NCI-H187 treated with DMSO at 0.1 percent for 48 hours (cell line): Measurements from ENCODE around the gene LIPT1.
"Not testable (repeated sequence)": the region's sequence is repeated elsewhere in the genome, so short reads cannot be mapped to it uniquely, and the experiment has no call there.

ENCODE experiments used
- DNase-seq: peaks from one replicate; lab custom pipeline; 2025; lab: John Stamatoyannopoulos, UW

Gene LIPT1

DNA sequence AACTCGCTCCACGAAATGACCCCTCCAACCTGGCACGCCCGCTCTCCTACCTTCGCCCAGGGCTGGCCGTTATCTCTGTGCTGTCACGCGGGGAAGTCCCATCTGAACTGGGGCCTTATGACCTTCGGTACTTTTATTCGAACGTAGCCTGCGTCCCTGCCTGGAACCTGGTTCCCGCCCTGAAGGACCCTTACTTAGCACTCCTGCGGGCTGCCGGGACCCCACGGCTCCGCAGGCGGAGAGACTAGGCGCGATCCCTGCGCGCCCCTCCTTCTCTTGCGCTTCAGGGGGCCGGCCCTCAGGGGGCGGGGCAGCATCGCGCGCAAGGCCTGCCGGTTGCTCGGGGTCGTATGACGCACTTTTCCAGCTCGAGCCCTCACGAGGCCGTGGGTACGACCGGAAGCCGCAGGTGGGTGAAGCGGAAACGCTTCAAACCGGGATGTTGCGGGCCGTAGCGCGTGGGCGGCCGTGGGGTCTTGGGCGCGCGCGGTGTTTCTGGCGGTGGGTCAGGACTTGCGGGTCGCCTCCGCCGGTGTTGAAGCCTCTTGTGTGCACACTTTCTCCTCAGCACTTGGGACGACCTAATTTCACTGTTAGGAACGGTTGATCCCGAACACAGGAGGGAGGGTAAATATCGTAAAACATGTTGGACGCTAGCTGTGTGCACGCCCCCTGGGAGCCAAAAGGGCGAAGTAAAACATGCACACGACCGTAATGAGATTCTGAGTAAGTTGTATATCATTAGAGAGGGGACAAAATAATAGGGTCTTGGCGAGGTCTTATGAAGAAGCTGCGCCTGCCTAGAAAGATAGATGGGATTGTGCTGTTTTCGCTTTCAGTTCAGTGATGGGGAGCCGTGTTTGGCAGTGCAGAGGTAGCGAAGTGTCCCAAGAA, at the start of gene LIPT1, which contains the start of gene TSGA10:
Gene LIPT1 (plus strand): TSS at position 325 of the 894 bp plus-strand sequence. CDS start 6,991 bp downstream, outside the sequence.
Gene TSGA10 (minus strand): TSS at position 300 of the 894 bp plus-strand sequence. CDS start 45,503 bp downstream, outside the sequence.
- peak; percentile 31 for DNase-seq

DNA sequence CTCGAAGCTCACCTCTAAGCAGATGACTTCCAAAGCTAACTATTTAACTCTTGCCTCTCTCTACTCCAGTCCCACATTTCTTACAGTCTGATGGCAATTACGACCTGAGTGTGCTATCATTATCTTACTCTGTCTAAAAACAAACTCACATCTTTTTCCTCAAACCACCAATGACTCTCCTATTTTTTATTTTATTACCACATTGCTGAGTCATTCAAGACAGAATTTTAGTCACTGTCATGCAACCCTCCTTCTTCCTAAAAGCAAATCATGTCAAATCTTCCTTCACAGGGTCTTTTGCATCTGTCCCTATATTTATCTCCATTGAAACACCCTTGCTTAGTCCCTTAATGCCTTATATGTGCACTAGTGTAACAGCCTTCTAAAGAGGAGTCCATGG, 47.9 kb upstream of the LIPT1 start:
- no peak for DNase-seq

DNA sequence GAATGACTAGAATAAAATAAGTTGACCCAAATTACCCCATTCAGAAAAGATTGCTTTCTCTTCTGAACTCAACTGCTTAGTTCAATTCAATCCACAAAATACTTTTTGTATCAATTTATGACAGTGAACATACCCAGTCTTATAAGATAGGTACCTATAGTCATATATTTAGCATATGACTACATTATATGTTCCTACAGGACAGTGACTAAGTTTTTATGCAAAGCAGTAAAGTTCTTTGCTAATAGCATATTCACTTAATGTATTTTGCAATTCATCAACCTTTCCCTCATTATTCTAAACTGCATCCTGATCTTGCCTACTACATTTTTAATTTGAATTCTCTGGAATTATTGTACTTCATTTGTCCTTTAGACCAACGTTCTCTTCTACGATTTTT, 43.5 kb upstream of the LIPT1 start:
- DNase-seq, result no peak

DNA sequence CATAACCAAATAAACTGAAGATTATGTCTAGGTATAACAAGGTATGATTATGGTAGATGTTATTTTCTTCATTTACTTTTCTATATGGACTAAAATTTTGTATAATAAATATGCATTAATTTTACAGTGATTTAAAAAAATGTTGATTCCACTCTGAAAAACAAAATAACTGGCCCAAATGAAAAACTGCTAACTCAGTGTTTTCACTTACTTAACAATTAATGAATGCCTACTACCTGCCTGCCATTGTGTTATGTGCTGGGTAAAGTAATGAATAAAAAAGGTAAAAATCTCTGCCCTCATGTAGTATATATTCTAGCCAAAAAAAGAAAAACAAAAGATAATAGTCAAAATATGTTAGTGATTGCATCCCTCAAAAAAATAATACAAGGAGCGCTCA, 42.8 kb upstream of the LIPT1 start:
- no peak for DNase-seq

DNA sequence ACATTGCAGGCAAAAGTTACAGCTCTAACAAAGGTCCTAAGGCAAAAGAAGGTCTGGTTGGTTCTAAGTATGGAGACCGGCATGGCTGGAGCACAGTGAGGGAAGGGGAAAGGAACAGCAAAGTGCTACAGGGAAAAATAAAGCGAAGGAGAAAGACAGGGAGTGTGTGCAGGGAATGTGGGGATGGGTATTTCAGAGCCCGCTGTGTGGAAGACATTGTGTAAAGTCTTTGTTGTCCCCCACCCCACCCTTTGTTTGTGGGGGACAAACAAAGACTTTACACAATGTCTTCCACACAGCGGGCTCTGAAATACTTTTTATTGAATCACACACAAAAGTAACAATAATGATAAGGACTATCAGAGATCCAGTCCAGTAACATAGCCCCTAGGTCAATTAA, 42.1 kb upstream of the LIPT1 start:
- no peak for DNase-seq

DNA sequence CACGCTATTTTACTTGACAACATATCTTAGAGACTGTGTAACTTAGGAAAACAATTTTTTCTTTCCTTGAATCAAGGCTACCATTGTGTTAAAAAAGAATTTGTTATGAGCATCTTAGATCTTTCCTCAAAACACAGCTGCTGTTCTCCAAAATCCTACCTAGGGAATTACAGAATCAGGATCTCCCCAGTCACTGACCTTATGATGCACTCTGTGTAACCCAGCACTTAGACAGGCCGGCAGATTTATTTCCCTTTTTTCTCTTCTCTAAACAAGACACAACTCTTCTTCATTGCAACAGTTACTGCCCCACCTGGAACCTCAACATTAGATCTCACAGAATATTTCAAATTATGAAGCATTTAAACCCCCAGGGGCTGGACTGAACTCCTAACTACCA, 26.8 kb upstream of the LIPT1 start:
- DNase-seq, result no peak

DNA sequence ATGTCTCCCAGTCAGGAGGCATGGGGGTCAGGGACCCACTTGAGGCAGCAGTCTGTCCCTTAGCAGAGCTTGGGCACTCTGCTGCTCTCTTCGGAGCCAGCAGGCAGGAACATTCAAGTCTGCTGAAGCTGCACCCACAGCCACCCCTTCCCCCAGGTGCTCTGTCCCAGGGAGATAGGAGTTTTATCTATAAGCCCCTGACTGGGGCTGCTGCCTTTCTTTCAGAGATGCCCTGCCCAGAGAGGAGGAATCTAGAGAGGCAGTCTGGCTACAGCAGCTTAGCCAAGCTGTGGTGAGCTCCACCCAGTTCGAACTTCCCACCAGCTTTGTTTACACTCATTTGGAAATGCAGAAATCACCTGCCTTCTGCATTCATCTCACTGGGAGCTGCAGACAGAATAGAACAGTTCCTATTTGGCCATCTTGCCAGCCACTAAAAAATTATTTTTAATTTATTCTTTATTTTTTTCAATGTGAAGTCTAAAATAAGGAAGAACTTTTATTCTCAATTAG, 19.7 kb upstream of the LIPT1 start:
- DNase-seq, result not testable (repeated sequence)

DNA sequence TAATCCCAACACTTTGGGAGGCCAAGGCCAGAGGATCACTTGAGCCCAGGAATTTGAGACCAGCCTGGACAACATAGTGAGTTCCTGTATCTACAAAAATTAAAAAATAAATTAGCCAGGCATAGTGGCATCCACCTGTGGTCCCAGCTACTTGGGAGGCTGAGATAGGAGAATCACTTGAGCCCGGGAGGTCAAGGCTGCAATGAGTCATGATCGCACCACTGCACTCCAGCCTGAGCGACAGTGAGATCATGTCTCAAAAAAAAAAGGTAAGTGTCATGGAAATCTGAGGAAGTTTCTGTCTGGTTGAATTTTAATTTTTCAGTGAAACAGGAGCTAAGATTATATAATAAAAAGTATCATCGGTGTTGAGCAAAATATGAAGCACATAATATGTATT, 15.8 kb upstream of the LIPT1 start:
- no peak for DNase-seq

DNA sequence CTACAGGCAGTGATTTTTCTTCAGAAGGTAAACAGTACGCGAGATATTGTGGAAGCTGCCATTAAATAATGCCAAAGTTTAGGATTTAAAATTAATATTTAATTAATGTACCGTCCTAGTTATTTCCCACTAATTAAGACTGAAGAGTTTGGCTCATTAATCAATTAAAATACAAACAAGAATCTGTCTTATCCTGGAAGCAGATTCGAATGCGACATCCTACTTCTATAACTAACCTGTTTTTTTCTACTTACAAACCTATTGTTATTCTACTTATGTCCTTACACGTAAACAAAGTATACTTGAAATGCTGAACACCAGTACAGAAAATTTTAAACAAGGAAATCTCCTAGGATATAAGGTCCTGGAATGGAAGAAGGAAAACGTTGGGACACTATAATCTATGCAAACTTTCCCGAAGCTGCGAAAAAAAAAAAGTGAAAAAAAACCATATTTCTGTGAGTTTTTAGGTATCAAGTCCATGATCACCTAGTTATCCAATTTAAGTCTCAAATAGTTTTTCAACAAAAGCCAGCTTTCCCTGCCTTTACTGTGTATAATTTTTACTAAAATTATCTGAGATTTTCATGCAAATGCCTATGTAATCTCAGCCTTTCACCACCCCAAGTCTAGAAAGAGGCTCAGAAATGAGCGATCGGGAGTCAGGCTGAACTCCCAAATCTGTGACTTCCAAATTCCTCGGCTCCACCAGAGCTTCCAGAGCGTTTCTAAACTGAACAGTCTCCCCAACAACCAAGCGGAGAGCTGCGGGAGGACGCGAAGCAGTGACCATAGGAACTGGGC, 14.5 kb upstream of the LIPT1 start:
- no peak for DNase-seq

DNA sequence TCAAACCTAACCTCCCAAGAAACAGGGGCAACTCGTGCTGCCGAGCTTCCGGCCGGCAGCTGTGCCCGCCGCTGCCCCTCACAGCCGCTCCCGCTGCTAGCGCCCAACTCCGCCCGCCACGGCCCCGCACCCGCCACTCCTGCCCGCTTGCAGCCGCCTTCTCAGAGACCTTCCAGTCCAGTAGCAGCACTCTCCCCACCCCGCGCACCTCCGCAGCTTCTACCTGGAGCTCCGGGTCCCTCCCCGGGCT, 14.0 kb upstream of the LIPT1 start:
- DNase-seq, result no peak

DNA sequence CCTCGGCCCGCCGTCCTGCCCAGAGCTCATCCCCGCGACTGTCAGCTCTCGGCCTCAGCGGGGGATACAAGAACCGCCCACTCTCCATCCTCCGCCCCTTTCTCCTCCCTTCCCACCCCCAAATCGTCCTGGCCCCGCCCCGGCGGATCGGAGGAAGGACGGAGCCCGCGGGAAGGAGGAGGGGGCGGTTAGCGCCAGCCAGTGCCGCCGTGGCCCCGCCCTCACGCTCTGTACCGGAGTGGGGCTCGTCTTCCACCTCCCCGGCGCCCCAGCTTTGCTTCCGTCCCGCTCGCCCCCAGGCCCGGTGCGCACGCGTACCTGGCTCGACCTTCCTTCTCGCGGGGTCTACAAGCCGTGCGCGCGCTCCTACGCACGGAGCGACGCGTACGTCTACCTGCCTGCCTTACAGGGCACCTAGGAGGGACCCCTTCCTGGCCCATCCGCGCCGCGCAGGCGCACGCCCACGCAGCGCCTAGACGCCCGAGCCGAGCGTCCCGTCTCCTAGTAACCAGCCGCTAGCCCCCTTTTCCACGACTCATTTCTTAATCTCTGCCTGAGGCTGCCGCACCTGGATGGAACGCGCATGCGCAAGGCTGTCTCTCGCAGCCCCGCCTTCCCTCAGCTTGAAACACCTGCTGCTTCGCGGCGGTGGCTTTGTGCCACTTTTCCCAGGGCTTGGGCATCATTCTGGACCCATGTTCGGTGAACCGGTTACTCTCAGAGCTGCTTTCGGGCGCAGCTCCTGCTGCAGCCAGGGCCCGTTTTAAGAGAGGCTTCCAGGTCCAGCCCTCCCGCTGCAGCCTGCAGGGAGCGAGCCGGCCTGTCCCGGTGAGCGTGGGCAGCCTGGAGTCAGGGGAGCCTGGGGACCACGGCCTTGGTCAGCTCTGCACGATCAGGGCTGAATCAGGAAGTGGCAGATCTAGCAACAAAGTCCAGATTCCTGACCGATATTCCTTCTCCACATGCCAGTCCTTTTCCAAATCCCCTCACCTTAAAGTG, 13.4 kb upstream of the LIPT1 start, which contains the start of gene C2orf15:
Gene C2orf15 (plus strand): TSS at position 598 of the 999 bp plus-strand sequence. CDS start 8,852 bp downstream, outside the sequence.
- DNase-seq, result peak; percentile 90

DNA sequence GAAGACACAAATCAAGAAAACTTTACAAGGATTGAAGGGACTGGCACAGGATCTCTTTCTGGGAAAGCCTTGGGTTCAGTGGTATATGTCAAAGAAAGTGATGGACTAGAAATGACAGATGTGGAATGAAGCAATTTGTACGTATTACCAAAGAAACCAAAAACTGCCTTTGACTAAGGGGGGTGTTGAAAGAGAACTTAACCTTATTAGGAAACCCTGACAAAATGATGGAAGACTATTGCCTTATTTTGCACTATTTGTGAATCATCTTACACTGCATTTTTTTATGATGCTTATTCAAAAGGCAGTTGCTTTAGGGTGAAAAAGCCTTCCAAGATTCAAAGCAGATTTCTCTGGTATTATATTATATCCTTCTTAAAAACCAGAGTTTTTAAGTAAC, 4.1 kb upstream of the LIPT1 start:
- no peak for DNase-seq

DNA sequence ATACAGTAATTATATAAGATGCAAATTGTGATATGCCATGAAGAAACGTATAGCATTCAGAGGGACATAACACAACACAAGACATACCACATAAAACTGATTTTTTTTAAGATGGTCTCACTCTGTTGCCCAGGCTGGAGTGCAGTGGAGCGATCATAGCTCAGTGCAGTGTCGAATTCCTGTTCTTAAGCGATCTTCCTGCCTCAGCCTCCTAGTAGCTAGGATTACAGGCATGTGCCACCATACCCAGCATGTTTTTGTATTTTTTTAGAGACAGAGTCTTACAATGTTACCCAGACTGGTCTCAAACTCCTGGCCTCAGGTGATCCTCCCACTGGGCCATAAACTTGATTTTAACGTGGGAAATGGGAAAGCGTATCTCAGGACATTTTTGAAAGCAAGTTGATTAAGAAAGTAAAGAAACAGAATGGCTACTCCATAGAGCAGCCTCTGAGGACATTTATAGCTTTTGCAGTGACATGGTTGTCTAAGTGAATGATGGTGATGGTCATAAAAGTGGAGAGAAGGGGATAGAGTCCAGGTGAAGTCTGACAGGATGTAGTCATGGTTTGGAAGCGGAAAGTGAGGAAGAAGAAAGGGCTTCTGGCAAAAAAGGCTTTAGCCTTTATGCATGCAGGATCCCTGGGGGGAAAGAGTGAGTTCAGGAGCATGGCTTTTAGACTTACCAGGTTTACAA, 2.4 kb upstream of the LIPT1 start:
- DNase-seq, result no peak

DNA sequence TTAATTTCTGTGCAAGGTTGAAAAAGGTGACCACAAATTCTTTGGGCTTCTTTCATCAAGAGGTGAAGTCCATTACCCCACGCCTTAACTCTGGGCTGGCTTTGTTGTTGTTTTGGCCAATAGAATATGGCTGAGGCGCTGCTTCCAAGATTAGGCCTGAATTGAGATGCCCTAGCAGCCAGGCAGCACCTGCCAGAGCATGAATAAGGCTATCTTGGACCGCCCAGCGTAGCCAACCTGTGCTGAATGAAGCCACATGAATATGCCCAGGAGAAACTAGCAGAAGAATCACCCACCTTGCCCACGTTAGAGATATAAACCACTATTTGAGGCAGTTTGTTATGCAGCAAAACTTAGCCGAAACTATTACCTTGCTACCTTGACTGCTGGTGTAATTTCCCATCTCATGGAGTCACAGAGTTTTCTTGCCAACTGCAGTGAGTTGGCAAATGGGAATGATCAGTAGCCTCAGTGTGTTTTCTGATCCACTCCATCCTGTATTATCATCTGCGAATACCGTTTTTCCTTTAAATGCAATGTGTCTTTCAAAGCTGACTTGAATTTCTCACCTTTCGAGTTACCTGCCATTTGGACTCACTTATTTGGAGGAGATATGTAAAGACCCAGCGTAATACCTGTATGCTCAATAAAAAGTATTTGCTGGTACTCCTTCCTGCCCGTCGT, 704 bp upstream of the LIPT1 start:
- no peak for DNase-seq

DNA sequence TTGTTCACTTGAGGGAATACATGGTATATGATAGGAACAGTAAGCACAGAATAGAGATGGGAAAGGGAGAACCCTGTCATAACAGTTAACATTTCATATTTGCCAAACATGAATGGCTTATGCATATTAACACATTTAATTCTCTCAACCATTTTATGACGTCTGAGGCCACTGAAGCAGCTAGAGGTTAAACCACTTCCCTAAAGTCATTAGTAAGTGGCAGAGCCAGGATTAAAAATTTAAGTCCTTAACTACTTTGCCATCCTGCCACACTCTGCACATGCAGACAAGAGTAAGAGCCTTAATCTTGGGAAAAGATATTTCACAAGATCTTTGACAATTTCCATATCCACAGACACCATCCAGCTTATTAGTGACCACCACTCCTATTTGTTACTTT, 2.1 kb downstream of the LIPT1 start:
- no peak for DNase-seq

DNA sequence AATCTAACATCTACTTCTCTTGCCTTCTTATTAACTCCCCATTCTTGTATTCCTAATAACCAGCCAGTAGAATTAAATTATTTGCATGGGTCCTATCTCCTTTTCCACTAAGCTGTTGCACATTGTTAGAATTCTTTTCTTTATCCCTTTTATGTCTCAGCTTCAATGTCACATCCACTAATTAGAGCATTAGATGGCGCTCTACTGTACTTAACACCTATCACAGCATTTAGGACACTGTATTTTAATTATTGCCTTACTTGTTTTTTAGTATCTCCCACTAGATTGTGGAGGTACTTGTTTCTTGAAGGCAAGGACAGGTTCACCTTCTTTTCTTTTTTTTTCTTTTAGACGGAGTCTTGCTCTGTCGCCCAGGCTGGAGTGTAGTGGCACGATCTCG, 3.8 kb downstream of the LIPT1 start:
- no peak for DNase-seq

DNA sequence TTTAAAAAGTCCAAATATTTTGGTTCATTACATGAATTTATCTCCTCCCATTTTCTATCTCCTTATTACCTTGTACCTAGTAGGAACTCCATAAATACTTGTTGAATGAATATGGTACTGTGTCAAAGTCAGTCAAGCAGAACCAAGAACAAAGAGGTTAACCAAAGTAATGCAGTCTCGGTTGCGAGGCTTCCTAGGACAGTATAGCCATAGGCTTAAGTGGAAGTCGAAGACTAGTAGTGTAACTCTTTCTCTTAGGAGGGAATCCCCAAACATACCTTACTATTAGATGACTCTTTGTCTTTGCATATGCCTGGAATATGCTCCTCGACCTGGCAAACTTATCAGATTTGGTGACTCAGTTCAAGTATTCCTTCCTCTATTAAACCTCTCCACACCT, 4.8 kb downstream of the LIPT1 start:
- DNase-seq, result no peak

DNA sequence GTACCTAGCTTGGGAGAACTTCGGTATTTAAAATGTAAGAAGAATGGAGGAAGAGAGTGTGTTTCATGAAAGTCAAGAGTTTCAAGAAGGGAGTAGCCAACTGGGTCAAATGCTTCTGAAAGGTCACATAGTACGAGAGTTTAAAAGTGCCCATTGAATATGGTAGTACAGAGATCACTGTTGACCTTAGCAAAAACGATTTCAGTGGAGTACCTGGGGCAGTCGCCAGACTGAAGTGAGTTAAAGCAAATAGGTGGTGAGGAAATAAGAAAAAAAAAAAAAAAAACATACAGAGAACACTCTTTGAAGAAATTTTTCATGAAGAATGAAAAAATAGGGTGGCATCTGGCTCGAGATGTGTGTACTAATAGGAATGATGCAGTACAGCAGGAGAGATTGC, 11.5 kb downstream of the LIPT1 start:
- no peak for DNase-seq

DNA sequence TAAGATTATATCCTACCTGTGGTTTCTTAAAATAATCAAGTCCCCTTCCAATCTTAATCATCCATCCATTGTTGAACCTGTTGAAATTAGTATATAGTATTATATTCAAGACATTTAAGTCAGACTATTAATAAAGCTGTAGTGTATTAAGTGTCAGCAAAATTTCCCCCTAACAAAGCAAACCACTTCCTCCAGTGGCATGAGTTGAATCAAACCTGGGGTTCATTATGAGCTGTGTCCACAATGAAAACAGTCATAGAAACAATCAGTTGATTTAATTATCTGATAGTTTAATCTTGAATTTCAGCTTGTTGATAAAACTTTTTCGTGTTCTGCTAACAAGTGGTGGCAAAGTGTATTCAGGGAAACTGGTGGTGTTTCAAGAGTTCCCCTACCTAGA, 14.8 kb downstream of the LIPT1 start:
- no peak for DNase-seq

DNA sequence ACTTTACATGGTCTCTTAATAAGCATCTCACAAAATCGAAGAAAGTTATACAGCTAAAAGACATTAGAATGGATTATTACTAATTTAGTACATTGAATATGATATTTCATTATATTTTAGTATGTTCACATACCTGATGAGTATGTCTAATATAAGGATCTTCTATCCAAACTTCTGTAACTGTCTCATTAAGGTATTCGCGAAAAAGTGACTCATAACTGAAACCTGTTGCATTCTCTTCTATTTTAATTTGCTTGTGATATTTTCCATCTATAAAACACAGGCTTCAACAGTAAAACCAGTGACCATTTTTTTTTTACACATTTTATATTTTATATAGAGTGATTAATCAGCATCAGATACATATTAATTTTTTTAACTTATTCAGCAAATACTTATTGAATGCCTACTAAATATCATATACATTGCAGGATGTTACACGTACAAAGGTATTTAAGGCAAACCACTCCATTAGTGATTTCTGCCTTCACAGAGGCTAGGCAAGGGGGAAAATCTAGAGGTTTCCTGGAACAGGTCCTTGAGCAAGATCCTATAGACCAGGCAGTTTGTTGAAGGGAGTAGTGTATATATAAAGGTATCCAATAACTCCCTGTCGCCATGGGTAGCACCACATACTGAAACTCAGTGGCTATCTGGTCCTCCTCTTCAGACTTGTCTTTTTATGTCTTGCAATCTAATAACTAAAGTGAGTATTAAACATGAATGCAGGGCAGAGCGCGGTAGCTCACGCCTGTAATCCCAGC, 16.8 kb downstream of the LIPT1 start:
- DNase-seq, result no peak
